Activated CD4-positive, alpha-beta T cell treated with anti-CD3 and anti-CD28 coated beads for 48 hours (primary cell): ENCODE measurements around the gene SESTD1.
"Not testable (repeated sequence)": the region's sequence is repeated elsewhere in the genome, so short reads cannot be mapped to it uniquely, and the experiment has no call there.

ENCODE experiments used
- DNase-seq: peaks from one replicate; pipeline ENCODE4 v3.0.0-alpha.2; 2020

The SESTD1 gene

GRCh38 chr2:179097131-179097530, 167.5 kb downstream of the SESTD1 start:
- no peak for DNase-seq

GRCh38 chr2:179096090-179096489, 168.5 kb downstream of the SESTD1 start:
- DNase-seq = peak; percentile 4

GRCh38 chr2:179092912-179093311, 171.7 kb downstream of the SESTD1 start:
- DNase-seq = not testable (repeated sequence)

- no peak for DNase-seq
These were observed 181.9 kb downstream of the SESTD1 start for GRCh38 chr2:179082697-179083096.

- no peak for DNase-seq
These were observed 182.7 kb downstream of the SESTD1 start for GRCh38 chr2:179081954-179082353.

GRCh38 chr2:179072527-179072926, 192.1 kb downstream of the SESTD1 start:
- no peak for DNase-seq

GRCh38 chr2:179071810-179072355, 192.7 kb downstream of the SESTD1 start:
- no peak for DNase-seq

- no peak for DNase-seq
These were observed 193.7 kb downstream of the SESTD1 start for GRCh38 chr2:179070895-179071294.

- no peak for DNase-seq
These were observed 194.9 kb downstream of the SESTD1 start for GRCh38 chr2:179069685-179070084.

- no peak for DNase-seq
These were observed 195.5 kb downstream of the SESTD1 start for GRCh38 chr2:179068991-179069643.

- no peak for DNase-seq
These were observed 205.5 kb downstream of the SESTD1 start for GRCh38 chr2:179059026-179059700.

GRCh38 chr2:179057737-179058136, 206.9 kb downstream of the SESTD1 start:
- DNase-seq = no peak

- DNase-seq = not testable (repeated sequence)
These were observed 211.1 kb downstream of the SESTD1 start for GRCh38 chr2:179053568-179053967.
